ENCODE data around the gene WASL.

- TF ChIP-seq CTCF (IDR thresholded peaks at IDR 0.05) (no peak), POLR2AphosphoS5 (IDR thresholded peaks at IDR 0.05) (no peak)
Observed at GRCh38 chr7:123715799-123716198, 33.0 kb downstream of the WASL start.
